Activated naive CD4-positive, alpha-beta T cell treated with Interleukin-2 at 50 U/mL for 16 hours (primary cell): ENCODE data around the gene KCNJ12.
"Not testable (repeated sequence)": the region's sequence is repeated elsewhere in the genome, so short reads cannot be mapped to it uniquely, and the experiment has no call there.

Source experiments
- DNase-seq: peaks from one replicate; pipeline ENCODE4 v3.0.0-alpha.2; 2020

Gene KCNJ12

GRCh38 chr17:21455761-21456160, 79.6 kb downstream of the KCNJ12 start:
- DNase-seq: no peak

GRCh38 chr17:21456449-21456848, 80.3 kb downstream of the KCNJ12 start:
- DNase-seq: not testable (repeated sequence)

- peak; percentile 93 for DNase-seq
These were observed 81.2 kb downstream of the KCNJ12 start for GRCh38 chr17:21457051-21458026.

- DNase-seq: no peak
These were observed 81.9 kb downstream of the KCNJ12 start for GRCh38 chr17:21458054-21458453.

- no peak for DNase-seq
These were observed 83.4 kb downstream of the KCNJ12 start for GRCh38 chr17:21459536-21459935.

- DNase-seq: no peak
These were observed 84.2 kb downstream of the KCNJ12 start for GRCh38 chr17:21460358-21460757.

GRCh38 chr17:21462237-21462636, 86.1 kb downstream of the KCNJ12 start:
- no peak for DNase-seq

- DNase-seq: no peak
These were observed 87.1 kb downstream of the KCNJ12 start for GRCh38 chr17:21463204-21463661.

- no peak for DNase-seq
These were observed 87.7 kb downstream of the KCNJ12 start for GRCh38 chr17:21463779-21464407.

- DNase-seq: no peak
These were observed 88.5 kb downstream of the KCNJ12 start for GRCh38 chr17:21464611-21465021.

- no peak for DNase-seq
These were observed 90.4 kb downstream of the KCNJ12 start for GRCh38 chr17:21466550-21466949.

- no peak for DNase-seq
These were observed 91.0 kb downstream of the KCNJ12 start for GRCh38 chr17:21467196-21467595.

GRCh38 chr17:21467739-21468490, 91.8 kb downstream of the KCNJ12 start:
- no peak for DNase-seq
